GM21529 (cell line): ENCODE measurements around the gene P2RY11.

Experiments used
- ATAC-seq: cut with Tn5 transposase; IDR thresholded peaks from one replicate; pipeline ENCODE4 v1.9.1; 2021; ENCODE audit not compliant: unreplicated experiment

P2RY11 gene

DNA sequence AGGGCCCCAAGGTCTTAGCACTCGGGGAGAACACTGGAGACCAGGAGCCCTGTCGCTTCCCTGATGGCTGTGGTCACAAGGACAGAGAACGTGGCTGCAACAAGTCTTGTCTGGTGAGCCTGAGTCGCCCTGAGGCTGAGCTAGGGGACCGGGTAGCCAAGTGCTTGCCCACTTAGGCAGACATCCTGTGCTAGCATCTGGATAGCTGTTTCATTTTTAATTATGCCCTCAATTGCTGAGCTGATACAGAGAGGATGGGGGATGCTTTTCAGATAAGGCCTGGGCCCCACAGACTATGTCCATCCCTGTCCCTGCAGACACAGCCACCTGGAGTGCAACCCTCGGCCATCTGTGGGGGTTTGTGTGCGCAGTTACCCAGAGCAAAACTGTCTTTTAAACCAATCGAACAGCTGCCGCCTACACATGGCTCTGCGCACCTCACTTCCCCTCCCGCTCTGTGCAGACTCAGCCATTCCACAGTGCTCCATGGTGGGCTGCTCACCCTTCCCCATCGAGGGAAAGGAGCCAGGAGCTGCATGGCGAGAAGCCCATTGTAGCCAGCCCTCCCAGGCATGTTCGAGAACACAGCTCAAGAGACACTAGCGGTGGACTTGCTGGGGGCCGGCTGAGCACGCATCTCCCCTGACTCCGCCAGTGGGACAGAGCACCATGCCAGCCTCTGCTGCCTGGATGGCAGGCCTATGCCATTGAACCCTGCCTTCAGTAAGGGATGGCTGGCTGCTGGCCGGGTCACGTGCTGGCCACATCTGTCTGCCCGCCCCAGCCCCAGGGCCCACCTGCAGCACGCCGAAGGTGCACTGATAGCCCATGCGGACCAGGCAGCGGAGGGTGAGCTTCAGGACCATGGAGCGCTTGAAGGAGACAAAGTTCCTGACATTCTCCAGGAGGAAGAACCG lies 27.6 kb downstream of the P2RY11 start:
- no peak for ATAC-seq

DNA sequence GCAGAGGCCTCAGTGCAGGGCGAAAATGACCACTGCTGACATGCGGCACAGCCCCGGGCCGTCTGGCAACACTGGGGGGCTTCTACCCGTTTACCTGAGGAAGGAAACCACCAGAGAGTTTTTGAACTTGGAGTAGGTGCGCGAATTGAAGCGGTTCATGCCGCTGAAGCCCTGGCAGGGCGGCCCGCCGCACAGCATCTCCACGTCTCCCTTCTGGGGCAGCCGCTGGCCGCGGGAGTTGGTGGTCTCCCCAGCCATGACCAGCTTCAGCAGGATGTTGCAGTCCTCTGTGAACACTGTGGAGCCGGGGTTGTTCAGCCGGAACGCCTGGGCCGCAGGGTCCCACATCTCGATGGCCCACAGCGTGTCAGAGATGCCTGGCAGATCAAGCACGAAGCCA lies 28.5 kb downstream of the P2RY11 start:
- no peak for ATAC-seq

DNA sequence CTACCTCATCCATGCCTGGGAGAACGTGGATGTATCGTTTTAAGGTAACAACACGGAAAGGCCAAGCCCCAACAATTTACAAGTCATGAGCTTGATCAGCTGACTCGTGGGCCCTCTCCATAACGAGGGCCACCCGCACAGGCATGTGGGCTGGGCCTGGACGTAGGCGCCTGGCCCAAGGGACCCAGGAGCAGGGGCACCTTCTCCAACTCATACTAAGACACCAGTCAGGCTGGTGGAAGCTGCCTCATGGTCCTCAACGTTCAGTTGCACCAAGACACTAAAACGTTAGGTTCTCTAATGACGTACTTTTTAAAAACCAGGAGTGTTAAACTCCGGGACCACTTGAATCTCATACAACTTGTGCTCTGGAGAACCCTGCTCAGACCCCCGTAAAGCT lies 30.0 kb downstream of the P2RY11 start:
- ATAC-seq: no peak

DNA sequence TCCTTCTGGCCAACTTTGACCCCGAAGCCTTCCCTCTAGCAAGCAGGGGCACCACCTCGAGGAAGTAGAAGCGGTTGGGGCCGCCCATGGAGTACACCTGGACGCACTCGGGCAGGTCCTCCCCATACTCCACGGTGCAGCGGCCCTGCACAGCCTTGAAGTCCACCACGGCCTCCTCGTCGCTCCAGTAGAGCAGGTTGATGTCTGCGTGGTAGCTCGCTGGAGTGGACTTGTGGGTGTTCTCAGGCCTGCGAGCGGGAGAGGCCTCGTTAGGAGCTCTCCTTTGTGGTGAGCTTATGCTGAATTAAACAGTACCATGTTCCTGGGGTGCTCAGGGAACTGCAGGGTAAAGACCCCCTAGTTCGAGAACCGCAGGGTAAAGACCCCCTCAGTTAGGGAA lies 30.5 kb downstream of the P2RY11 start:
- ATAC-seq: no peak

GRCh38 chr19:10142701-10143375 lies 31.3 kb downstream of the P2RY11 start:
- ATAC-seq: no peak

DNA sequence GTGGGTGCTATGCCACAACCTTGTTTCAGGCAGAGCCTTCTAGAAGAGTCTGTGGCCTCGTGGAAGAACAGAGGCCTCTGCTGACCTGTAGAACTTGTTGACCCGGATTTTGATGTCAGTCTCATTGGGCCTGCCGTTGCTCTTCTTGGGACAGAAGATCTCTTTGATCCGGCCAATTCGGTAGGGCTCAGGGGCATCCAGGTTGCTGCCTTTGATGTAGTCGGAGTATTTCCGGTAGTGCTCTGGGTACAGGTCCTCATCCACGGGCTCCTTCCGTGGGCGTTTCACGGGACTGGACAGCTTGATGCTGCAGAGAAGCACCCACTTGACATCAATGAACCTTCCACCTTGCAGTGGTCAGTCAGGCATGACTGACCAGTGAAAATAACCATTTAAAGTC lies 32.2 kb downstream of the P2RY11 start:
- ATAC-seq: no peak

GRCh38 chr19:10144361-10144760 lies 32.9 kb downstream of the P2RY11 start:
- ATAC-seq: no peak

DNA sequence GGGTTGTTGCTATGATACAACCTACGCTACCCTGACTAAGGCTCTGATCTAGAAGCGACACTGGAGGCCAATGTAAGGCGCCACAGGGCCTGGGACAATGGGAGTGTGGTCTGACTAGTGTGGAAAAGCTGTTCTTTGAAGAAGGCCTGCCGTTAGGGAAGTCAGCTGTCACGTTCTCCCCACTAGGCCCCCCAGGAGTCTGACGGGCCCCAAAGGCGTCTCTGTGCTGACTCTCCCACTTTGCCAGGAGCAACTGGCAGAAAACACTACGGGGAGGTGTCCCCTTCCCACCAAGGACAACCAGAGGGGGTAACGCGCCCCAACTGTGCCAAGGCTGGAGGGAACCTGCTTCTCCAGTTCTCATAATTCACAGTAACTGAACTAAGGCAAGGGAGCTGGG lies 33.5 kb downstream of the P2RY11 start:
- no peak for ATAC-seq

GRCh38 chr19:10146142-10146541 lies 34.6 kb downstream of the P2RY11 start:
- ATAC-seq: no peak

- no peak for ATAC-seq
These were observed 37.9 kb downstream of the P2RY11 start for GRCh38 chr19:10149427-10149826.

DNA sequence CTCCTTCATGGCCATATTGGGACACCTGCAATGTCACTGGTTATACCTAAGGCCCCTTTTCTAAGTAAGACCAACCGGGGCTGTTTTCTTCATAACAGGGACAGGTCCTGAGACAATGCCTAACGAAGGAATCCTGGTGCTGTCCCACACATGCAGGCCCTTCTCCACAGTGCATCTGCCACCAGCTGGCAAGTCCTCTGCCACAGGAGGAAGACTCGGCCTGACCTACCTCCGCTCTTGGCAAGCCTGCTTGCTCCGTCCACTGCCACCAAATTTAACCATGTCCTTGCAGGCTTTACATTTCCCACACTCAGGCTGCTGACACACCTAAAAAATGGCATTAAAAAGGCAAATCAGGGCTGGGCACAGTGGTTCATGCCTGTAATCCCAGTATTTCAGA lies 40.0 kb downstream of the P2RY11 start:
- ATAC-seq: no peak

DNA sequence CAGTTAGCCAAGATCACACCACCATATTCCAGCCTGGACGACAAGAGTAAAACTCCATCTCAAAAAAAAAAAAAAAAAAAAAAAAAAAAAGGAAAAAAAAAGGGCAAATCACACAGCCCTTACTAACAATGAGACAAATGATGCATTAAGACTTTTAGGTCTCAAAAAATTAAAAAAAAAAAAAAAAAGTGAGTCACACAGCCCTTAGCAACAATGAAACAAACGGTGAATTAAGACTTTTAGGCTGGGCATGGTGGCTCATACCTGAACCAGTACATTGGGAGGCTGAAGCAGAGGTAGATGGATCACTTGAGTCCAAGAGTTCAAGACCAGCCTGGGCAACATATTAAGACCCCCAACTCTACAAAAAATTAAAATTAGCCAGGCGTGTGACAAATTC lies 40.6 kb downstream of the P2RY11 start:
- no peak for ATAC-seq

DNA sequence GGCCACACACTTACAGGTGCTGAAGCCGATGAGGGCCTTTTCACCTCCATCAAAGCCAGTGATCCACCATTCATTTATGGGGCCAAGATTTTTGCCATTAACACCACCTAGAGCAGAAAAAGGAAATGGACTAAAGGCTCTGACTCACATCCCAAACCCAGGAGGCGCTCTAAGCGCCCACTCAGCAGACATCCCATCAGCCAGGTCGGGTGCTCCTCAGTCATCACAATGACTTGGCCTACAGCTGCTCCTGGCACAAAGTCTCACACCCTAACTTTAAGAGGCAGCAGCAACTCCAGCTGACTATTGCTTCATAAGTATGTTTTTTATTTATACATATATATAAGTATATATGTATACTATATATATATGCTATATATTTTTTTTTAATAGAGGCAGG lies 44.3 kb downstream of the P2RY11 start:
- no peak for ATAC-seq

DNA sequence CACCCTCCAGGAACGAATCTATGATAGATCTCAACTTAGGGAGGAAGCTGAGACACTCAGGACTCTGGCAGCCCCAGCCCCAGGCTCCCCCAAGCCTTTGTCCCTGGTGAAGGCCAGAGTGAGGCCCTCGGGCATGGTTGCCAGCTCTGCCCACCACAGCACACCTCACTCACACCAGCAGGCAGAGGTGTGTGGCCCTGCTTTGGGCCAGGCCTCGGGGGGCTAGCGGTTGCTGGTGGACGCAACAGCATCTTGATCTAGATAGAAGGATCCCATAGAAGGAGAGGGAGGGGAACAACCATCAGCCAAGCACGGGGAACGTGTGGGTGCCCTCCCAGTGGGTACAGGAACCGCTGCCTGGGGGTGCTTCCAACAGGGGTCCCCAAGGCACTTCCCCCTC lies 46.6 kb downstream of the P2RY11 start:
- ATAC-seq: no peak

DNA sequence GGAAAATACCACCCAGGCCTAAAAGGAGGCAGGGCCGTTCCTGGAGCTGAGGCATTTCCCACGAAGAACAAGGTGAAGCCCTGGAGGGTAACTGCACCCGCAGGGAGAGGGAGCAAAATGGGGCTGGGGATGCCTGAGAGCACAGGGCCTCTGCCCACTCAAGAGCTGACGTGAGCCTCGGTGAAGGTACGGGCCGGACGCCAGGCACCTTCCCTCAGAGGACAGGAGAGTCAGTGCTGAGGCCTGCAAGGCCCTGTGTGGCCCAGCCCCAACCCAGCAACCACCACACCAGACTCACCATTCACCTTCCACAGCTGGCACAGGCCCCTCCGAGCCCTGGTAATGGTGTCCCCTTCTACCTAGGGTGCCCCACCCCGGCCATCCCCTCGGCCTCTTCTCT lies 47.0 kb downstream of the P2RY11 start:
- no peak for ATAC-seq

DNA sequence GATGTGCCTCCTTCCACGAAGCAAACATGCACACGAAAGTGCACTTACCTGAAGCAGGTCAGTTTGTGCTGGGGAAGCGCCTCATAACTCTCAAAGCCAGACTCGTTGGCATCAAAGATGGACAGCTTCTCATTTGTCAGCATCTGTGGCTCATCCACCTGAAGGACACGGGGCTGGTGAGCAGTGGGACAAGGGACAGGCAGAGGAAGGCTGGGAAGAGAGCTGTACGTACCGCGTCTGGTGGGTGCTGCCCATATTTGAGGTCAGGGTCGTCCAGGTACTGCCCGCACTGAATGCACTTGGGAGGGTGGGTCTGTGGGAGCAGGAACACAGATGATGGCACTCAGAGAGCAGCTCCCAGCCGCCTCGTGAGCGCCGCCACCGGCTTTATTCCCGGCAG lies 48.1 kb downstream of the P2RY11 start:
- ATAC-seq: no peak

GRCh38 chr19:10163536-10163935 lies 52.0 kb downstream of the P2RY11 start:
- no peak for ATAC-seq
